PC-3 (cell line): ENCODE data around the gene MAGEA9.
"Not testable (repeated sequence)": the region's sequence is repeated elsewhere in the genome, so short reads cannot be mapped to it uniquely, and the experiment has no call there.

ENCODE experiments used
- EZH2phosphoT487 ChIP-seq: fragments of 300-600 bp; sonication (generic); IDR thresholded peaks from 2 replicates; pipeline ENCODE4 v1.6.1; 2018; ENCODE audit warnings: mild to moderate bottlenecking, antibody characterized with exemption, low read length, borderline replicate concordance
- TF ChIP-seq, protein P1 (sequence below): fragments of 300-600 bp; sonication (generic); conservative IDR thresholded peaks from 2 replicates; pipeline ENCODE4 v1.5.1; 2017; ENCODE audit warnings: antibody characterized with exemption, low read depth, mild to moderate bottlenecking, low read length

DNA sequence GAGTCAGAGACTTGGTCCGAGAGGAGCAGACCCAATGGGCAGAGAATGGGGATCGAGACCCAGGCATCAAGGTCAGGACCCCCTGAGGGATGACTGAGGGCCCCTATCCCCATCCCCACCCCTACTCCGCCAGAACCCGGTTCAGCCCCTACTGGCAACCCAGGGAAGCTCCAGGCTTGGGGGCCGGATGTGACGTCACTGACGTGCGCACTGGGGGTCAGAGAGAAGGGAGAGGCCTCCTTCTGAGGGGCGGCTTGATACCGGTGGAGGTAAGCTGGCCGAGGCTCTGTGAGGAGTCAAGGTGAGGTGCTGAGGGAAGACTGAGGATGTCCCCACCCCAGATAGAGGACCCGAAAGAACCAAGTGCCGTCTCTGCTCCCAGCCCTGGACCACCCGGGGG, at the start of gene MAGEA9:
- TF ChIP-seq, protein P1, sequence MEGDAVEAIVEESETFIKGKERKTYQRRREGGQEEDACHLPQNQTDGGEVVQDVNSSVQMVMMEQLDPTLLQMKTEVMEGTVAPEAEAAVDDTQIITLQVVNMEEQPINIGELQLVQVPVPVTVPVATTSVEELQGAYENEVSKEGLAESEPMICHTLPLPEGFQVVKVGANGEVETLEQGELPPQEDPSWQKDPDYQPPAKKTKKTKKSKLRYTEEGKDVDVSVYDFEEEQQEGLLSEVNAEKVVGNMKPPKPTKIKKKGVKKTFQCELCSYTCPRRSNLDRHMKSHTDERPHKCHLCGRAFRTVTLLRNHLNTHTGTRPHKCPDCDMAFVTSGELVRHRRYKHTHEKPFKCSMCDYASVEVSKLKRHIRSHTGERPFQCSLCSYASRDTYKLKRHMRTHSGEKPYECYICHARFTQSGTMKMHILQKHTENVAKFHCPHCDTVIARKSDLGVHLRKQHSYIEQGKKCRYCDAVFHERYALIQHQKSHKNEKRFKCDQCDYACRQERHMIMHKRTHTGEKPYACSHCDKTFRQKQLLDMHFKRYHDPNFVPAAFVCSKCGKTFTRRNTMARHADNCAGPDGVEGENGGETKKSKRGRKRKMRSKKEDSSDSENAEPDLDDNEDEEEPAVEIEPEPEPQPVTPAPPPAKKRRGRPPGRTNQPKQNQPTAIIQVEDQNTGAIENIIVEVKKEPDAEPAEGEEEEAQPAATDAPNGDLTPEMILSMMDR, result not testable (repeated sequence)
- TF ChIP-seq EZH2phosphoT487, result not testable (repeated sequence)
